AG04450 (cell line): ENCODE results near the gene RTL9. TPM values are rescaled to one million over a fixed set of nuclear protein-coding genes. Genes with fewer than 3 reads are reported as not detected.

Experiments used
- CTCF ChIA-PET: fragments of 300-600, 350-600 bp; formaldehyde crosslinking; extraction: SDS; loops from one replicate; lab custom pipeline; 2022; ENCODE audit warnings: antibody characterized with exemption, inconsistent platforms; lab: Charles Lee
- POLR2A ChIA-PET: fragments of 350-600 bp; formaldehyde crosslinking; extraction: SDS; loops from one replicate; lab custom pipeline; 2021; ENCODE audit warnings: antibody characterized with exemption, inconsistent platforms; lab: Yijun Ruan, JAX
- DNase-seq: peaks from one replicate; pipeline ENCODE4 v3.0.0-alpha.2; 2011; ENCODE audit warnings: low read depth, low spot score
- H3K27ac ChIP-seq: one replicate; pipeline ENCODE4 v1.5.1; 2012; ENCODE audit warnings: low read depth, low read length, control low read depth
- H3K27me3 ChIP-seq: one replicate; pipeline ENCODE4 v1.6.0; 2012; ENCODE audit warnings: low read length; ENCODE audit not compliant: control insufficient read depth, insufficient read depth
- H3K4me3 ChIP-seq: 2 replicates; pipeline ENCODE4 v1.5.1; 2011; ENCODE audit warnings: mild to moderate bottlenecking, low read depth, low read length, control low read depth
- H3K9me3 ChIP-seq: 2 replicates; pipeline ENCODE4 v1.5.1; 2012; ENCODE audit warnings: low read length; ENCODE audit not compliant: control insufficient read depth, insufficient read depth
- CTCF ChIP-seq: IDR thresholded peaks from 2 replicates; pipeline ENCODE4 v1.5.1; 2011; ENCODE audit warnings: low read depth, low read length, control low read depth, inconsistent platforms
- polyA plus RNA-seq: library from polyadenylated mRNA; depleted of rRNA; stranded (reverse); fragments of >200 nt; gene quantifications from 2 replicates; pipeline ENCODE4 v1.2.3, GENCODE V29; 2011

RTL9 gene
- polyA plus RNA-seq, 1 experiment = 0.12 TPM

GRCh38 chrX:110397904-110398303 is 39.3 kb downstream of the RTL9 start:
- DNase-seq = no peak
- Histone ChIP-seq H3K9me3 (no peaks in the 10 kb centered on the region), H3K27me3 (no peaks in the 10 kb centered on the region), H3K4me3 (no peak overlapping the region), H3K27ac (no peak overlapping the region)
- CTCF ChIA-PET = interaction anchor here (2.4 kb wide), 1 partner anchor 10 kb away, joined by 12 read pairs; no protein-coding TSS in a partner anchor
- TF ChIP-seq CTCF = no peak
- POLR2A ChIA-PET = no interaction called here

DNA sequence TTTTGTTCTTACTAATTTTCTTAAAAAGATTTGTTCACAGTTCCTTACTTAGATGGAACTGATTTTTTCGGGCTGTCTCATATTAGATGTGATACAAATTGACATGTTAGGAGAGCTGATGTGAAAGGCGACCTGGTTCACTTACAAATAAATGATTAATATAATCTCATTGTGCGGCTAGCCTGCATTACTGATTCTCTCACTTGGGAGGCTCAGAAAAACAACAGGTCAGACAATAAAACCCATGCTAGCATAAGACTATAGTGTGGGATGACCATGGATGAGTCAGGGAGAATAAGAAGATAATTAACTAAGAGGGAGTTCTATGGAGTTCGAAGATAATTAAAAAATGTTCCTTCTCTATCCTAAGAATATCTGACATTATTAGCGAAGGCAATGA is 40.8 kb downstream of the RTL9 start:
- TF ChIP-seq CTCF = no peak
- no peak overlapping the region for H3K4me3 ChIP-seq
- H3K27ac ChIP-seq = no peak overlapping the region
- ChIA-PET POLR2A (no interaction called here), CTCF (no interaction called here)
- no peak for DNase-seq
- no peaks in the 10 kb centered on the region for H3K27me3 ChIP-seq
- no peaks in the 10 kb centered on the region for H3K9me3 ChIP-seq

- H3K27me3 ChIP-seq = no peaks in the 10 kb centered on the region
- H3K9me3 ChIP-seq = no peaks in the 10 kb centered on the region
- no peak for DNase-seq
- CTCF ChIA-PET = no interaction called here
- no peak for TF ChIP-seq CTCF
- H3K4me3 ChIP-seq = no peak overlapping the region
- H3K27ac ChIP-seq = no peak overlapping the region
- POLR2A ChIA-PET = no interaction called here
Measured at GRCh38 chrX:110399966-110400365, 41.3 kb downstream of the RTL9 start.

DNA sequence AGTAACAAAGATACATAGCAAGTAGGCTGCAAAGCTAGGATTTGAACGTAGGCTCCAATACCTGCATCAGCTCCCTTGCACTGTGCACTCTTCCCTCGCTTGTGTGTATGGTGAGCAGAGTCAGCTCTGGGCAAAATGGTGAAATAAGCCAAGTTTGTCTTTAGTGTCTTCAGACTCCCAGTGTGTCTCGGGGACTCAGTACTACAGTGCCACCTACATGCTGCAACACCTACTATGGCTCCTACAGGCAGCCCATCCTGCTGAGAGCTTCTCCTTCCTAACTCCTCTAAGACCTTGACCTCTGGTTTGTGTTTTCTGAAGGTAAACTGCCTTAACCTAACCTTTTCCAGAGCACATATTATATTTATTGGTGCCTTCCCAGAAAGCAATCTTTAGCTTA is 42.5 kb downstream of the RTL9 start:
- POLR2A ChIA-PET = no interaction called here

More for the DNA sequence above, 42.5 kb downstream of the RTL9 start:
- Histone ChIP-seq H3K4me3 (no peak overlapping the region), H3K27me3 (no peaks in the 10 kb centered on the region), H3K27ac (no peak overlapping the region), H3K9me3 (no peaks in the 10 kb centered on the region)
- CTCF ChIA-PET = no interaction called here
- no peak for TF ChIP-seq CTCF
- DNase-seq = no peak
